SK-N-MC (cell line): Measurements from ENCODE around the gene NTPCR.

Experiments used
- EZH2 ChIP-seq: fragments of 200-600 bp; sonication (generic); IDR thresholded peaks from one replicate; pipeline ENCODE4 v1.6.1; 2017; ENCODE audit warnings: antibody characterized with exemption
- FOXP2 ChIP-seq: optimal IDR thresholded peaks from 2 replicates; pipeline ENCODE3; 2011; ENCODE audit warnings: mild to moderate bottlenecking, moderate library complexity; ENCODE audit not compliant: insufficient read depth; ENCODE audit errors: extremely low read length, control extremely low read depth

DNA sequence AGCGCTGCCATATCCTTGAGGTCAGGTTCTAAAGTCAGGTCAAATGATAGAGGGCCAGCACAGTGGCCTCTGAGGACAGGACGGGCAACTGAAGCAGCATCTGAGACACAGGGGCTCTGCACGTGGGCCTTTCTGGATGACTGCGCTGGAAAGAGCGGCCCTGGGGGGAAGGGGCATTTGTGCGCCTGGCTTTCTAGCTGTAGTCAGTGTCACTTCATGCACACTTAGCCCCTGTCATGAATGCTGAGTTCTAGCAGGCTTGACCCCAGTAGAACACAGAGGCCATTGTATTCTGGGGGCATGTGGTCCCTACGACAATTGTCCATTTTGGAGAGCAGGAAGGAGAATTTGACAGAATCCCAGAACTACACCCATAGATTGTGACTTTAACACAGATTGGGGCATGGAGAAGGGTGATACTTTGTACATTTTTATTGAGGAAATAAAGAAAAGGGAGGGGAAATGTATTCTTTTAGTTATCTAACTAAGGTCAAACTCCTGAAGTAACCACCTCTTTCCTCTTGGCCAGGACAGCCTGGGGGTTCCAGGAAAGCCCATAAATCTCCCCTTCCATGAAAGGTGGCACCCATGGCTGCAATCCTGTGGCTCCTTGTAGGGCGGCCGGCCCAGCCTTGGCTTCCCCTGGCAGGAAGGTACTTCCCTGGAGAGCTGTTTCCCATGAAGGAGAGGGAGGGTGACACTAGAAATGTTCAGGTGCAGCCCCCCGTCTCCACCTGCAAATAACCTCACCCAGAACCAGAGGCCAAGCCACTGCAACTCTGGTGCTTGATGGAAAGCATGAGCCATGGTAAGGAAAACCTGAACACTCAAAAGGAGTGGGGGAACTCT, 34.4 kb downstream of the NTPCR start:
- TF ChIP-seq EZH2 (no peak), FOXP2 (no peak)
